Measurements from ENCODE around the gene IL17B. TPM values are rescaled to one million over a fixed set of nuclear protein-coding genes. Genes with fewer than 3 reads are reported as not detected.

Gene IL17B
- total and polyA plus RNA-seq, 2 of the 13 experiments (the other 11 are each of a cell fraction or from before 2014, with no cell fraction given): 0.29 to 2.6 TPM

GRCh38 chr5:149352169-149352568 lies 26.9 kb downstream of the IL17B start:
- 97% methylated on average over 4 of the region's 4 CpGs for WGBS (ENCODE audit: low lambda C conversion rate)
- no peak for FAIRE-seq
- in situ Hi-C loops (cut with HindIII; ENCODE audit: extremely low pct_ligation_motif_present, low pct_unique_long_range_greater_than_20kb): no loop called here
- no peak overlapping the region for H3K4me3 ChIP-seq (replicated peaks in 1 of 3; ENCODE audit: insufficient read depth in 1 of 3, low read depth in 2 of 3, low read length in 3 of 3)
- peaks cover 13 to 61% of the 10 kb centered on the region in 2 experiments for H3K36me3 ChIP-seq (replicated peaks in 1 of 2; ENCODE audit: control insufficient read depth in 1 of 2, insufficient read depth in 2 of 2, low read length in 2 of 2)
- BruUV-seq (replicated peaks): no TSS peak
- 0 out of 2 replicates have a peak, but pooled peaks cover 4% of the 10 kb centered on the region for H4K20me1 ChIP-seq (ENCODE audit: insufficient read depth, low read length)
- H3K9me3 ChIP-seq (ENCODE audit: low read length): no peaks in the 10 kb centered on the region
- H3K4me2 ChIP-seq (ENCODE audit: low read depth, low read length): no peak overlapping the region
- H2AFZ ChIP-seq (ENCODE audit: low read length): no peak overlapping the region
- POLR2A ChIA-PET: interaction anchor here (0.8 kb wide), 1 partner anchor 32 kb away, joined by 3 read pairs; no protein-coding TSS in a partner anchor
- peaks cover 7% of the 10 kb centered on the region for H3K79me2 ChIP-seq (ENCODE audit: insufficient read depth, low read length)
- H3K27me3 ChIP-seq (ENCODE audit: control insufficient read depth in 1 of 2, insufficient read depth in 2 of 2, low read length in 2 of 2): no peaks in the 10 kb centered on the region
- peaks cover 22% of the 10 kb centered on the region for H3K4me1 ChIP-seq (ENCODE audit: insufficient read depth, low read length)
- TF ChIP-seq TFAP4 (IDR thresholded peaks at IDR 0.05; ENCODE audit: borderline replicate concordance, low read depth) (no peak), ZFP41 (CRISPR knock-in tag; IDR thresholded peaks at IDR 0.05; ENCODE audit: borderline replicate concordance) (no peak), SKIL (CRISPR knock-in tag; IDR thresholded peaks at IDR 0.05; ENCODE audit: borderline replicate concordance) (no peak), ZNF484 (CRISPR knock-in tag; IDR thresholded peaks at IDR 0.05; ENCODE audit: borderline replicate concordance, low read depth) (no peak), ZHX1 (CRISPR knock-in tag; IDR thresholded peaks at IDR 0.05; ENCODE audit: low read depth) (no peak), RFX1 (IDR thresholded peaks at IDR 0.05) (no peak), ZNF350 (CRISPR knock-in tag; IDR thresholded peaks at IDR 0.05; ENCODE audit: borderline replicate concordance, low read depth) (no peak), MBNL3 (CRISPR knock-in tag; conservative IDR thresholded peaks at IDR 0.05) (no peak), ZSCAN30 (CRISPR knock-in tag; IDR thresholded peaks at IDR 0.05) (no peak), PLSCR1 (CRISPR knock-in tag; IDR thresholded peaks at IDR 0.05; ENCODE audit: borderline replicate concordance) (no peak), RARG (CRISPR knock-in tag; IDR thresholded peaks at IDR 0.05; ENCODE audit: low read depth) (no peak), BCLAF1 (IDR thresholded peaks at IDR 0.05) (no peak), KLF6 (CRISPR knock-in tag; IDR thresholded peaks at IDR 0.05) (no peak), NR0B2 (CRISPR knock-in tag; IDR thresholded peaks at IDR 0.05) (no peak)
- no peak overlapping the region for H3K27ac ChIP-seq (ENCODE audit: extremely low read length, insufficient read depth, low read length)
- ATAC-seq: no peak
- DNase-seq (ENCODE audit: low spot score): no peak
- H3K9ac ChIP-seq (ENCODE audit: insufficient read depth, low read depth, low read length): no peak overlapping the region
- intact Hi-C loops (cut with micrococcal nuclease; ENCODE audit: unreplicated experiment): no loop called here
- CTCF ChIA-PET (ENCODE audit: low intra/inter-chr PET ratio, low total read pairs): no interaction called here
